Gastroesophageal sphincter (tissue), 4 donors: ENCODE results near the gene IFNA2. TPM values are rescaled to one million over a fixed set of nuclear protein-coding genes. Genes with fewer than 3 reads are reported as not detected.

Source experiments
- ATAC-seq: fragments of 150-250 bp; one replicate; pipeline ENCODE4 v1.9.1; 2016; ENCODE audit warnings: mild to moderate bottlenecking, moderate library complexity
- H3K27ac ChIP-seq, 4 donors: fragments of 200-600 bp; sonication (generic) in 3 of 4; 1 replicate in 3 of 4; 2 replicates in 1 of 4; pipeline ENCODE4 v1.5.1; 2016 to 2019
- H3K27me3 ChIP-seq: fragments of 200-600 bp; sonication (generic); one replicate; pipeline ENCODE4 v1.5.1; 2019
- H3K36me3 ChIP-seq, 2 donors: fragments of 200-600 bp; sonication (generic); one replicate each; pipeline ENCODE4 v1.5.1; 2019; ENCODE audit warnings: control low read depth in 1 of 2
- H3K4me1 ChIP-seq, 3 donors: fragments of 200-600 bp; sonication (generic); 1 replicate in 2 of 3; 2 replicates in 1 of 3; pipeline ENCODE4 v1.5.1; 2016 to 2019; ENCODE audit warnings: control low read depth in 2 of 3
- H3K4me3 ChIP-seq, 2 donors: fragments of 200-600 bp; sonication (generic); one replicate each; pipeline ENCODE4 v1.5.1; 2019; ENCODE audit warnings: mild to moderate bottlenecking in 1 of 2, moderate library complexity in 1 of 2
- H3K9me3 ChIP-seq, 3 donors: fragments of 200-600 bp; sonication (generic); one replicate each; pipeline ENCODE4 v1.5.1; 2017 to 2019; ENCODE audit warnings: control low read depth in 2 of 3
- EP300 ChIP-seq: sonication (generic); formaldehyde crosslinking; IDR thresholded peaks from one replicate; pipeline ENCODE4 v1.6.1; 2017; ENCODE audit warnings: antibody characterized with exemption, mild to moderate bottlenecking
- POLR2A ChIP-seq, 2 donors: fragments of 450-650 bp; IDR thresholded peaks; one replicate each; pipeline ENCODE4 v1.6.1; 2017; ENCODE audit warnings: antibody characterized with exemption in 2 of 2, mild to moderate bottlenecking in 2 of 2, moderate library complexity in 1 of 2
- POLR2AphosphoS5 ChIP-seq: sonication (generic); formaldehyde crosslinking; IDR thresholded peaks from one replicate; pipeline ENCODE4 v1.6.1; 2017; ENCODE audit warnings: antibody characterized with exemption
- WGBS, 2 donors: methylation state at CpG; one replicate each; pipeline ENCODE4 v1.1.5; 2018; ENCODE audit warnings: low coverage in 1 of 2; 5-methylcytosine and 5-hydroxymethylcytosine counted together
- total RNA-seq, 4 donors: library from RNA; depleted of rRNA; stranded (reverse); fragments of >200 nt; gene quantifications; one replicate each; pipeline ENCODE4 v1.1.0, GENCODE V29; 2016
- TF ChIP-seq, protein P1 (sequence below), 4 experiments: fragments of 200-600 bp in 2 of 4; fragments of 450-650 bp in 2 of 4; sonication (generic) in 1 of 4; IDR thresholded peaks; one replicate each; pipeline ENCODE4 v1.5.1; 2017 to 2019; ENCODE audit warnings: antibody characterized with exemption in 4 of 4, mild to moderate bottlenecking in 2 of 4, moderate library complexity in 2 of 4

The IFNA2 gene
- total RNA-seq, 4 donors from 2014 or later, result not detected

GRCh38 chr9:21398955-21399489 lies 13.8 kb upstream of the IFNA2 start:
- Histone ChIP-seq H3K27me3 (peaks cover 72% of the 10 kb centered on the region), H3K9me3 (no peaks in the 10 kb centered on the region), H3K4me3 (no peak overlapping the region), H3K27ac (no peak overlapping the region), H3K36me3 (no peaks in the 10 kb centered on the region), H3K4me1 (peaks cover 0 to 20% (median 6%) of the 10 kb centered on the region in 3 donors)
- no peak for ATAC-seq
- WGBS, 2 donors, result 78 to 94% methylated on average over 5 of the region's 5 CpGs
- TF ChIP-seq POLR2A (IDR thresholded peaks at IDR 0.05) (no peak), EP300 (no peak), POLR2AphosphoS5 (no peak)
- TF ChIP-seq, protein P1, sequence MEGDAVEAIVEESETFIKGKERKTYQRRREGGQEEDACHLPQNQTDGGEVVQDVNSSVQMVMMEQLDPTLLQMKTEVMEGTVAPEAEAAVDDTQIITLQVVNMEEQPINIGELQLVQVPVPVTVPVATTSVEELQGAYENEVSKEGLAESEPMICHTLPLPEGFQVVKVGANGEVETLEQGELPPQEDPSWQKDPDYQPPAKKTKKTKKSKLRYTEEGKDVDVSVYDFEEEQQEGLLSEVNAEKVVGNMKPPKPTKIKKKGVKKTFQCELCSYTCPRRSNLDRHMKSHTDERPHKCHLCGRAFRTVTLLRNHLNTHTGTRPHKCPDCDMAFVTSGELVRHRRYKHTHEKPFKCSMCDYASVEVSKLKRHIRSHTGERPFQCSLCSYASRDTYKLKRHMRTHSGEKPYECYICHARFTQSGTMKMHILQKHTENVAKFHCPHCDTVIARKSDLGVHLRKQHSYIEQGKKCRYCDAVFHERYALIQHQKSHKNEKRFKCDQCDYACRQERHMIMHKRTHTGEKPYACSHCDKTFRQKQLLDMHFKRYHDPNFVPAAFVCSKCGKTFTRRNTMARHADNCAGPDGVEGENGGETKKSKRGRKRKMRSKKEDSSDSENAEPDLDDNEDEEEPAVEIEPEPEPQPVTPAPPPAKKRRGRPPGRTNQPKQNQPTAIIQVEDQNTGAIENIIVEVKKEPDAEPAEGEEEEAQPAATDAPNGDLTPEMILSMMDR (IDR thresholded peaks at IDR 0.05), result no peak

DNA sequence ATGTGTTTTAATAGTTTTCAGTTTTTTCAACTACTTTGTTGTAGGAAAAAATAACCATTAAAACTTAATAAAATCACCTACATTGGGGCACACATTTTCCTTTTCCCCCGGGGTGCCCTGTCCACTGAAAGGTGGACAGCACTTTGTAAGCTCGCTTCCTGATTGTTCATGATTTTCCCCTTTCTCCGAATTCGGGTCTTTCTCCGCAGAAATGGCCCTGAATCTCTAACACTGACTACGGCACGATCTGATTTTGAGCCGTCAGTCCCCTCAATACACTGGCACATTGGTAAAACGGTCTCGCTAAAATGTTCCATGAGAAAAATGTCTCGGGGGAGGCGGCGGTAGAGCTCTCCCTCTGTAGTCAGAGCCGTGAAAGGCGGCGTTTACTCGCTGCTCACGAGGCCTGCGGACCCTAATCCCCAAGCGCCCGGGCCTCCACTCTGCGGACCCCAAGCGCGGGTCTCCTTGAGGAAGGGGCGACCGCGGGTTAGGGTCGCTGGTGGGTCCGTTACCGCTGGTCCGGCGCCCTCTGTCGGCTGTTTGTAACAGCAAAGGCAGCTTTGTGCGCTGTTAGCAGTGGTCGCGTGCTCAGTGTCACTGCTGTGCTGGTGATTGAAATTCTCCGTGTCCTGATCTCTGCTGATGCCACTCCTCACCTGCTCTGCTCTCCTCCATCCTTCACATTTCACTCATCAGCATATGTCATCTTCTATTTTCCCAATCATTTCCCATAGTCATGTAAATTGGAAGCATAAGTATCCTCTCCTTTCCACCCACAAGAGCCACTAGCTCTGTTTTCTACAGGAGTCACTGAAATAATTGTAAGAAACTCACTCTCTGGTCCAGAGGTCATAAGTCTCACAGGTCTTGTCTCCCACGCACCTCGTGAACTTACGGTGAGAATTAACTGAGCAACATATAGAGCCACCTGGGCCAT lies 10.8 kb upstream of the IFNA2 start:
- Histone ChIP-seq H3K9me3 (no peaks in the 10 kb centered on the region), H3K4me1 (peaks cover 0 to 9% (median 0%) of the 10 kb centered on the region in 3 donors), H3K27me3 (peaks cover 76% of the 10 kb centered on the region), H3K36me3 (no peaks in the 10 kb centered on the region), H3K27ac (peak overlapping the region in 1 of 4 donors; percentile 10), H3K4me3 (peak overlapping the region; percentile 11 to 50)
- TF ChIP-seq POLR2A (IDR thresholded peaks at IDR 0.05) (no peak), EP300 (no peak), POLR2AphosphoS5 (no peak)
- TF ChIP-seq, protein P1 (IDR thresholded peaks at IDR 0.05), result peak; percentile 43 to 85 (median 51)
- WGBS, 2 donors, result 7 to 19% methylated on average over 11 to 32 of the region's 40 CpGs
- ATAC-seq, result peak; percentile 72

DNA sequence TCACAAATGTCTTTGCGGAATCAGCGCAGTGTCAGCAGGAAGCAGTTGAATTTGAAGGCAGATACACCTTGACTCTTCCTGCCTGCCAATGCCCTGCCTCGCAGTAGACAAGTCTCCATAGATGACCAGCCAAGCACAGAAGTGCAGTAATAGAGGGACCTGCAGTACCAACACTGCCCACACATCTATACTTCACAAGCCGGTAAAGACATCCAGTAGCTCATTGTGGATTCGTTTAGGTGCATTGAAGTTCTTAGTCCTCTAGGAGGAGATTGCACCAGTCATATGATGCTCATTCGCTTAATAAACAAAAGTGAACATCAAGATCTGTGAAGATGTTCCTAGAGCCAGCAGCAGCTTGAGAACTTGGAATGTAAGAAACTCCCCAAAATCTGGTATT lies 7.1 kb upstream of the IFNA2 start:
- Histone ChIP-seq H3K36me3 (no peaks in the 10 kb centered on the region), H3K27me3 (peaks cover 78% of the 10 kb centered on the region), H3K27ac (no peak overlapping the region), H3K4me1 (peaks cover 0 to 9% (median 0%) of the 10 kb centered on the region in 3 donors), H3K9me3 (no peaks in the 10 kb centered on the region), H3K4me3 (no peak overlapping the region)
- TF ChIP-seq EP300, result no peak
- no peak for TF ChIP-seq POLR2A (IDR thresholded peaks at IDR 0.05)
- TF ChIP-seq, protein P1 (IDR thresholded peaks at IDR 0.05), result no peak
- no peak for TF ChIP-seq POLR2AphosphoS5
- no peak for ATAC-seq
- 80 to 92% methylated on average over 4 to 5 of the region's 6 CpGs for WGBS, 2 donors

- peaks cover 20% of the 10 kb centered on the region for H3K27me3 ChIP-seq
- H3K9me3 ChIP-seq, result no peaks in the 10 kb centered on the region
- 66 to 69% methylated on average over 4 of the region's 4 CpGs for WGBS, 2 donors
- no peak overlapping the region for H3K4me3 ChIP-seq
- H3K4me1 ChIP-seq, result no peaks in the 10 kb centered on the region
- no peak overlapping the region for H3K27ac ChIP-seq
- TF ChIP-seq POLR2A (IDR thresholded peaks at IDR 0.05) (no peak), POLR2AphosphoS5 (no peak), EP300 (no peak)
- TF ChIP-seq, protein P1 (IDR thresholded peaks at IDR 0.05), result no peak
- no peaks in the 10 kb centered on the region for H3K36me3 ChIP-seq
- no peak for ATAC-seq
Measured at GRCh38 chr9:21383627-21384026, 1.6 kb downstream of the IFNA2 start.
